Stimulated activated CD4-positive, alpha-beta T cell treated with anti-CD3 and anti-CD28 coated beads, TNF-alpha, amount 100 ng/mL, for 4 hours (primary cell): ENCODE measurements around the gene INPP5A.
"Not testable (repeated sequence)": the region's sequence is repeated elsewhere in the genome, so short reads cannot be mapped to it uniquely, and the experiment has no call there.

ENCODE experiments used
- DNase-seq, 3 experiments: peaks; one replicate each; pipeline ENCODE4 v3.0.0-alpha.2; 2020; ENCODE audit warnings: low read depth in 3 of 3

Gene INPP5A

DNA sequence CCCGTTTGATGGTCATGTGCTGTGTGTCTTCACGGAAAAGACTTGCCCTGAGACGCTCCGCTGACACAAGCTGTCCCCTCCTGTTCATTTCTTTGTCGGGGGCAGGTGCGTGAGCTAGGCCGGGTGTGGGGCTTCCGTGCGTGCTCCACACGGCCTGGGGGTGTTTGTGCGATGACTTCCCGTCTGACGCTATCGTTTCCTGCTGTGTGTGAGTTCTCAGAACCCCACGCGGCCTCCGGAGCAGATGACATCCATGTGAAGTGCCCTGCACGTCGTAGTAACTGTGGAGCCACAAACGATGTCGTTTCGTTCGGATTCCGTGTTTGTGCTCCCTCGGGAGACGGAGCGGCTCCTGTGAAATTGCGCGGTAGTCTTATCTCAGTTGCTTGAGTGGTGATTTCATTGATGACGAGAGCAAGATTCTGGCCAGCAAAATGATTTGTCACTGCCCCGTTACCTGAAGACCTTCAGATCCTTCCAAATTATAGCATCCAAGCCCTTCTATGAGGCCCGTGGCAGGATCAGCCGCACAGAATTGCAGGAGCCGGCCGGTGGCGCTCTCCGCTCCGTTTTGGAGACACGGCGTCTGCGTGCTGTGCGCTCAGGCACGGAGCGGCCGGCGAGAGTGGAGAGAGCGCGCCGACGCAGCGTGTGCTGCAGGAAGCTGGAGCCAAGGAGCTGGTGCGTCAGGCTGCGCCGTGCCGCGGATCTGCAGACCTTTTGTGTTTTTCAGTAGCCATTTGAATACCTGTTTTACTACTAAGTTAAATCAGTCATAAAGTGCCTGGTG is 153.4 kb downstream of the INPP5A start:
- no peak for DNase-seq

- DNase-seq = no peak
Observed at GRCh38 chr10:132691711-132692153, 154.1 kb downstream of the INPP5A start.

DNA sequence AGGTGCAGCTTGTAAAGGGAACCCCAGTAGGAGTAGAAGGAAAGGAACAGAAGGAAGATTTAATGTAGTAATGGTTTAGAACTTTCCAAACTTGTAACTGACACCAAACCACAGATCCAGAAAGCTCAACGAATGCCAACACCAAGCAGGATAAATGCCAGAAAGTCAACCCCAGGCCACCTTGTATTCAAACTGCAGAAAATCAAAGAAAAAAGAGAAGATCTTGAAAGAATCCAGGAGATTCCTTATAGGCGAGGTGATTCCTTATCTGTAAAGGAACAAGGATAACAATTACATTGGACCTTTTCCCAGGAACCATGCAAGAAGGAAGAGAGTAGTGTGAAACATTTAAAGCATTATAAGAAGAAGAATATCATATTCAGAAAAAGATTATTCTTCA is 154.7 kb downstream of the INPP5A start:
- DNase-seq = no peak

- no peak for DNase-seq
Observed at GRCh38 chr10:132693676-132694075, 156.1 kb downstream of the INPP5A start.

- no peak for DNase-seq
Observed at GRCh38 chr10:132696204-132696603, 158.6 kb downstream of the INPP5A start.

- DNase-seq = no peak
Observed at GRCh38 chr10:132696728-132697577, 159.4 kb downstream of the INPP5A start.

DNA sequence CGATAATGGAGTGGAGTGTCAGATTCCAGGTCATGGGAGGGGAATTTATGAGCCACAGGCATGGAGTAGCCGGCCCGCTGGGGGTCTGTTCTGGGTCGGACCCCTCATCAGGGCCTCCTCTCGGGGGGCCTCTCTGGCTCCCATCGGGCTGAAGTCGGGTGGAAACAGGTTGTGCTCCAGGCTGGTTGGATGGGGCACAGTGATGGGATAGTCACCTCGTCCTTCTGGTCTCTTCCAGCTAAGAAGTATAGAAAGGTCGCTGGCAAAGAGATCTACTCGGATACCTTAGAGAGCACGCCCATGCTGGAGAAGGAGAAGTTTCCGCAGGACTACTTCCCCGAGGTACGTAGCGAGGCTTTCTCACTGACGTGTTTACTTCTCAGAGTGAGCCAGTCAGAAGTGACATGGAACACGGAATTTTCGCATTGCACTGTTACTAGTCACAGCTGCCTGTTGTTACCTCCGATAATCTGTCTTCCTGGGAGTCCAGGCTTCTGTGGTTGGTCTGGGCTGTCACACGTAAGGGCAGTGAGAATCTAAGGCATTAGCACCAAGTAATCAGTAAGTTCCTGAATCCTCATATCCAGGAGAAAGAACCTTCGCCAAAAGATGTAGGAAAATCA is 160.1 kb downstream of the INPP5A start:
- no peak for DNase-seq

DNA sequence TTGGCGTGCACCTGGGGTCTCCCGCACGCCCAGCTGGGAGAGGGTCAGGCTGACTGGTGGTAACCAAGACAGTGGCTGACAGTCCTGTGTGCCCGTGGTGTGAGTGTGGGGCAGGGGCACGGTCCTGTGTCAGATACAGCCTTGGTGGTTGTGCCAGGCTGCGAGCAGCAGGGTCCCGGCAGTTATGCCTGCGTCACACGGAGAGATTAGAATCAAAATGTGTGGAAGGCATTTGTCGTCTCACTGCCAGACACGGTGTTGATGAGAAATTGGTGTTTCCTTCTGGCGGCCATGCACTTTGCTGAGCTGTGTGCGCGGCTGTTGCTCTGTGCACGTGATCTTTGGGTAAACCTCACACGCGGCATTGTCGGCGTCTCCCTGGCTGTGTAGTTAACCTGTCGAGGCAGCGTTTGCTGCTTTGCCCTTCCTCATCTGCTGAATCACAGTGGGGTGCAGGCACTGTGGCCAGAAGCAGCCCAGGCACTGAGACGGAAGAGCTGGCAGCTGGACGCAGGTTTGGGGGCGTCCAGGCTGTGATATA is 160.7 kb downstream of the INPP5A start:
- no peak for DNase-seq

GRCh38 chr10:132698761-132699391 is 161.3 kb downstream of the INPP5A start:
- DNase-seq = no peak

DNA sequence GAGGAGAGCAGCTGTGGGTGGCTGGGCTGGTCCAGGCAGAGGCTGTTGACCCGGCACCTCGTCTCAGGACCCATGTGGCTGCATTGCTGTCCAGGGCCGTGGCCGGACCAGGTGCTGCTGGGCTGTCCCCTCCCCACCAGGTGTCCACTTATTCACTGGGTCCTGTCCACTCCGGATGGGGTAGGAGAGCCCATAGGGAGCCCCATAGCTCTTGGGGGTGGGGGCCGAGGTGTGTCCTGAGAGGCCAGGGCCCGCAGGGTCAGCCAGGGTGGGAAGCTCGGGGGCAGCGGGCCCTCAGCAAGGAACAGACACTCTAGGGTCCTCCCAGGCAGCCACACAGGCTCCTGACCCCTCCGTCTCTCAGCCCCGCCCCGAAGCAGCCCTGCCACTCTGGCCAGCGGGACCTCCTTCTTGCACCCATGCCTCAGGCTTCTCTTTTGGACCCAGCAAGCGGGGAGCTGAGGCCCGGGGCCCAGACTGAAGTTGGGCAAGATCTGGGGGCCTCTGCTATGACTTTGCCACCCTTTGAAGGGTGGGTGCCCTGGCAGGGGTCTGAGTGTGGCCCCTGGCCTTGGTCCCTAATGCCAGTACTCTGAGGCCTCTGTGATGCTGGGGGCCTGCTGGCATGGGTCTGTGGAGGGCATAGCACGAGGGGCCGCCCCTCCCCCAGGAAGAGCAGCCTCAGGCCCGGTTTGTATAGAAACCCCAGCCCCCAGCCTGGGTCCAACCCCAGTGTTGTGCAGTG is 162.0 kb downstream of the INPP5A start:
- no peak for DNase-seq

- DNase-seq = no peak
Observed at GRCh38 chr10:132700156-132701098, 162.8 kb downstream of the INPP5A start.

DNA sequence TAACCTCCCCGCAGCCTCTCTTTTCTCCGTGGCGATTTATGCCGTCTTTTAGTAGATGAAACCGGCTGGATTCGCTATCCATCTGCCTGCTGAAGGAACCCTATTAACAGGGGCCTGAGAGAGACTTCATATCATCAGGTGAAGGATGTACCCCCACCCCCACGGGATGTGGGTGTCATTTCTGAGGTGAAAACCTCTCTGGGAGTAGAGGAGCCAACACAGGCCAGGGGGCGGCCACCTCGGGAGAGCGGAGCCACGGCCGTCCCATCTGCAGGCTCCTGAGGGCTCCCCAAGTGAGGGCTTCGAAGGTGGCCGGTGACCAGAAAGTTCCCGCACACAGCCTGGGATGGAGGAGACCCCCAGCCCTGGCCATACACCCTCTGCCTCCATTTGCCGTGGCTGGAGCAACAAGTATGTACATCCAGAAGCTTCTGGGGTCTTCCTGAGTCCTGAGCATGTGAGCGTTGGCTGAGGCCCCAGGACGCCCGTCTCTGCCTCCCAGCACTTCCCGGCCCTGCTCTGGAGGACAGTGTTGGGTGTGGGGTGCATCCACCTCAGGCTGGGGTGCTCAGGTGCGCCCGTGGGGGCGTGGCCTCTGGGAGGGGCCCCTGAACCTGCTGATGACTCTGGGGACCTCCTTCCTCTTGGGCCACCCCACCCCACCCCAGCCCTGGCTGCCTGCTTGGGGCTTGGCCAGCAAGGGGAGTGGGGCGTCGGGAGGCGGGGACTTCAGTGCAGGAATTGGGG is 163.7 kb downstream of the INPP5A start:
- DNase-seq = no peak

- no peak for DNase-seq
Observed at GRCh38 chr10:132701846-132702190, 164.2 kb downstream of the INPP5A start.

- no peak for DNase-seq
Observed at GRCh38 chr10:132702601-132703418, 165.2 kb downstream of the INPP5A start.

GRCh38 chr10:132703419-132704007 is 165.9 kb downstream of the INPP5A start:
- DNase-seq = no peak

DNA sequence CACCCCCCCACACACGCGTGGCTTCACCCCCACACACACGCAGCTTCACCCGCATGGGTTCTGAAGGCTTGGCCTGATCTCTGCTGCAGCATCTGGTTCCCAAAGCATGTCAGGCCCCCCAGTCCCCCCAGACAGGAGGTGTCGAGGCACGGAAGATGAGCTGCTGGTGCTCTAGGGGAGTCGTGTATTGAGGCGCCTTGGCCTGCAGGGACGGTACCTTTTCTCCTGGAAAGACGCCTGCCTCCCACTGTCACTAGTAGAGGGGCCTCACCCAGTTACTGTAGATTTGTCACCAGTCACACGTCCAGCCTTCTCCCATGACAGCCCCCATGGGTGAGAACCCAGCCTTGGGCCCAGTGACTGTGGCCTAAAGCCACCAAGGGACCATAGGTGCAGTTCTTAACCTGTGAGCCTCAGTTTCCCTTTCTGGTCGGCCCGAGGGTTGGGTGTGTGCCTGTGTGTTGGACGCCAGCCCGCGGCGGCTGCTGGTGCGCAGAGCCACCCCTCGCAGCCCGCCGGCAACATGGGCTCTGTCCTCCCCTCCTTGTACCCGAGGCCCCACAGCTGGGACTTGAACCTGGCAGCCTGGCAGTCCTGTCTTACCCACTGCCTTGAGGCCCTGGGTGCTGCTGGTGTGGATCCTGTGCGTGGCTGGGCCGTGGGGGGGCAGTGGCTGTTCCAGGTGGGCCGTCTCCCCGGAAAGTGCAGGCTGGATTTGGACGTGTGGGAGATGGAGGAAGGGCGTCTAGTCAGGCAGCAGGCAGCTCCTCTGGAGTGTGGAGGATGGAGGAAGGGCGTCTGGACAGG is 166.6 kb downstream of the INPP5A start:
- DNase-seq = no peak

DNA sequence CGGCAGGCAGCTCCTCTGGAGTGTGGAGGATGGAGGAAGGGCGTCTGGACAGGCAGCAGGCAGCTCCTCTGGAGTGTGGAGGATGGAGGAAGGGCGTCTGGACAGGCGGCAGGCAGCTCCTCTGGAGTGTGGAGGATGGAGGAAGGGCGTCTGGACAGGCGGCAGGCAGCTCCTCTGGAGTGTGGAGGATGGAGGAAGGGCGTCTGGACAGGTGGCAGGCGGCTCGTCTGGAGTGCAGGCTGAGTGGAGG is 167.2 kb downstream of the INPP5A start:
- DNase-seq = not testable (repeated sequence)
